Measurements from ENCODE around the gene NBAS. TPM values are rescaled to one million over a fixed set of nuclear protein-coding genes. Genes with fewer than 3 reads are reported as not detected.

The NBAS gene
- total RNA-seq, 1 experiment from 2014 or later: 28.9 TPM

GRCh38 chr2:15539999-15540398, 21.1 kb downstream of the NBAS start:
- POLR2A ChIA-PET (ENCODE audit: unreplicated experiment): no interaction called here
- no peaks in the 10 kb centered on the region for H3K9me2 ChIP-seq (ENCODE audit: insufficient read depth)

GRCh38 chr2:15538792-15539191, 22.3 kb downstream of the NBAS start:
- H3F3A ChIP-seq (ENCODE audit: insufficient read depth, low read depth): no peaks in the 10 kb centered on the region
- intact Hi-C loops (cut with micrococcal nuclease; ENCODE audit: unreplicated experiment): no loop called here
- no peaks in the 10 kb centered on the region for H4K20me1 ChIP-seq (ENCODE audit: insufficient read depth)
- TF ChIP-seq CTCF (conservative IDR thresholded peaks at IDR 0.05) (no peak), EZH2 (IDR thresholded peaks at IDR 0.05; ENCODE audit: low read depth) (no peak)
- H3K36me3 ChIP-seq (ENCODE audit: low read depth): 0 out of 2 replicates have a peak, but pooled peaks cover 9% of the 10 kb centered on the region
- no TSS peak for BruUV-seq (replicated peaks)
- no peaks in the 10 kb centered on the region for H3K79me2 ChIP-seq (ENCODE audit: low read depth)
- H3K4me3 ChIP-seq: no peak overlapping the region
- no peak overlapping the region for H2AFZ ChIP-seq
- H3K4me2 ChIP-seq: no peak overlapping the region
- DNase-seq: no peak
- no peaks in the 10 kb centered on the region for H3K9me3 ChIP-seq (ENCODE audit: insufficient read depth, low read depth)
- H3K27me3 ChIP-seq (ENCODE audit: insufficient read depth, low read depth): no peaks in the 10 kb centered on the region
- no peaks in the 10 kb centered on the region for H3K4me1 ChIP-seq (replicated peaks; ENCODE audit: insufficient read depth)
- H3K27ac ChIP-seq: no peak overlapping the region
- ChIA-PET POLR2A (ENCODE audit: unreplicated experiment) (no interaction called here), CTCF (no interaction called here)
- H3K9me2 ChIP-seq (ENCODE audit: insufficient read depth): no peaks in the 10 kb centered on the region

More at GRCh38 chr2:15539999-15540398, 21.1 kb downstream of the NBAS start:
- no peak for DNase-seq
- Histone ChIP-seq H3K27me3 (ENCODE audit: insufficient read depth, low read depth) (no peaks in the 10 kb centered on the region), H3K4me2 (no peak overlapping the region), H3K36me3 (ENCODE audit: low read depth) (0 out of 2 replicates have a peak, but pooled peaks cover 9% of the 10 kb centered on the region), H3K9me3 (ENCODE audit: insufficient read depth, low read depth) (no peaks in the 10 kb centered on the region), H4K20me1 (ENCODE audit: insufficient read depth) (no peaks in the 10 kb centered on the region), H3K4me1 (replicated peaks; ENCODE audit: insufficient read depth) (no peaks in the 10 kb centered on the region), H3K27ac (no peak overlapping the region), H2AFZ (no peak overlapping the region), H3F3A (ENCODE audit: insufficient read depth, low read depth) (no peaks in the 10 kb centered on the region), H3K79me2 (ENCODE audit: low read depth) (no peaks in the 10 kb centered on the region), H3K4me3 (no peak overlapping the region)
- intact Hi-C loops (cut with micrococcal nuclease; ENCODE audit: unreplicated experiment): no loop called here
- no peak for TF ChIP-seq CTCF (conservative IDR thresholded peaks at IDR 0.05)
- no peak for TF ChIP-seq EZH2 (IDR thresholded peaks at IDR 0.05; ENCODE audit: low read depth)
- no TSS peak for BruUV-seq (replicated peaks)
- CTCF ChIA-PET: no interaction called here

GRCh38 chr2:15533860-15534480, 27.2 kb downstream of the NBAS start:
- Histone ChIP-seq H3K4me1 (replicated peaks; ENCODE audit: insufficient read depth) (no peaks in the 10 kb centered on the region), H3K79me2 (ENCODE audit: low read depth) (no peaks in the 10 kb centered on the region), H3K4me2 (no peak overlapping the region), H3K9me2 (ENCODE audit: insufficient read depth) (no peaks in the 10 kb centered on the region), H3F3A (ENCODE audit: insufficient read depth, low read depth) (no peaks in the 10 kb centered on the region), H3K36me3 (ENCODE audit: low read depth) (0 out of 2 replicates have a peak, but pooled peaks cover 5% of the 10 kb centered on the region), H3K27me3 (ENCODE audit: insufficient read depth, low read depth) (no peaks in the 10 kb centered on the region), H3K27ac (no peak overlapping the region), H4K20me1 (ENCODE audit: insufficient read depth) (no peaks in the 10 kb centered on the region), H3K9me3 (ENCODE audit: insufficient read depth, low read depth) (no peaks in the 10 kb centered on the region), H3K4me3 (no peak overlapping the region), H2AFZ (no peak overlapping the region)
- no TSS peak for BruUV-seq (replicated peaks)
- CTCF ChIA-PET: no interaction called here
- no peak for DNase-seq
- intact Hi-C loops (cut with micrococcal nuclease; ENCODE audit: unreplicated experiment): no loop called here
- no peak for TF ChIP-seq CTCF (conservative IDR thresholded peaks at IDR 0.05)
- TF ChIP-seq EZH2 (IDR thresholded peaks at IDR 0.05; ENCODE audit: low read depth): no peak
- POLR2A ChIA-PET (ENCODE audit: unreplicated experiment): no interaction called here
